NCI-H2081 treated with DMSO at 0.1 percent for 48 hours (cell line): ENCODE measurements around the gene NEGR1.

Experiments used
- DNase-seq: peaks from one replicate; lab custom pipeline; 2025; lab: John Stamatoyannopoulos, UW

NEGR1 gene

DNA sequence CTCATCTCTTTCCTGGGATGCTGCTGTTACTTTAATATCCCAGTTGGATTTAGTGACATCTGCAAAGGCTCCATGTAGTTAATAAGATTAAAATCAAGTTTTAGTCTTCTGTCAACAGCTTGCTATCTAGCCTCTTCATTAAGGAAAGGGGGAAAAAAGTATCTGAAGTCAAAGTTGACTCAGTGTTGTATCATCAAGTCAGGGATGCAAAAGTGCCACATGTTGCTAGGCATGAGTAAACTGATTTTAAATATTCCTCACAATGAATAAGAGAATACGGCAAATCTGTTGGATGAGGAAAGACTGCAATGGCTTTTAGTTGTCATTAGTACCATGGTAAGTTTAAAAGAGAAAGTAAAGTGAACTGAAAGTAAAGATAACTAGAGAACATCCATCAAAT lies 818.3 kb downstream of the NEGR1 start:
- no peak for DNase-seq

DNA sequence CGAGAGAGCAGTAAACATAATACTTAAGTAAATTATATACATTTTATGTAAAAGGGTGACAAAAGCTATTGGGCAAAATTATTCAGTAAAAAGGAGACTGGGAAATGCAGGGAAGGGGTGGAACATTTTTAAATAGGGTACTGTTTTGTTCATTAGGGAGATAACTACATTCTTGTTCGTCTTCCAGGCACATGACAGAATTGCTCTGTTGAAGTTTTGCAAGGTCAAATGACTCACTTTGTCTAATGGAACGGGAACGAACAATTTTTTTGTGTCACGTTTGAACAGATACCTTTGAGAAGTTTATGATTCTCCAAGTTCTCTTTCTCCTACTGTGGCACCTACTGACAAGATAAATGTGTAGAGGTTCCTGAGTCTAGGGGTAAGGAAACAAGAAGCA lies 819.2 kb downstream of the NEGR1 start:
- DNase-seq = no peak

DNA sequence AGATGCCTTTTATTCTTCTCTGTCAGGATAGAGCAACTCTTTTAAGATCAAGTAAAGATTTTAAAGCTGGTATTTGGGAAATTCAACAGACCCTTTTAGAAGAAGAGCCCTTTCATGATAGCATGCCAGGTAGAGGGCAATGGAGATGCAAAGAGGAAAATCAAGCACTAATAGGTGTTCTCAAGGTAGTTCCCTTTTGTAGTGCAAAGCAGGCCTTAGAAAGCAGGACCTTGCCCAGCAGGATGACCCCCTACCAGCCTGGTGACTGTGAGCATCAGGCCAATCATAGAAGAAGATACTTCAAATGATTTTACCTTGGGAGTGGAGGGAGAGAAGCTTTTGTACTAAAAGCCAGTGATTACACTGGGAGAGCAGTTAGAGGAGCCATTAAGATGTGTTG lies 820.1 kb downstream of the NEGR1 start:
- DNase-seq = no peak

DNA sequence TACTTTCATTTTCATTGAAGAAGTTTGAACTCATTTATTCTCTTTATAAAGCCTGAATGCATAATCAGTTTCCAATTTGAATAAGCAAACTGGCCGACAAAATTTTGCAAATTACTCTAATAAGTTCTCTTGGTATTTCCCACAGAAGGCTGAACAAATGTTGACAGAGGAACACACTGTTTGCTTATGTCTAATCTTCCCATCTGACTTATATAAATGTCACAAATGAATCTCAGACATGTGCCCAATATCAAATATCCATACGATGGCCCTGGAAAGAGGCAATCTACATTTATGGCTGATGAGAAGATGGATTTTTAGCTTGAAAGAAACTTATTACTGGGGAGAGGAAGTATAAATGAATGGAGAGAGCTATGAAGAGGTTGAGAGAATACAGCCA lies 820.9 kb downstream of the NEGR1 start:
- no peak for DNase-seq

DNA sequence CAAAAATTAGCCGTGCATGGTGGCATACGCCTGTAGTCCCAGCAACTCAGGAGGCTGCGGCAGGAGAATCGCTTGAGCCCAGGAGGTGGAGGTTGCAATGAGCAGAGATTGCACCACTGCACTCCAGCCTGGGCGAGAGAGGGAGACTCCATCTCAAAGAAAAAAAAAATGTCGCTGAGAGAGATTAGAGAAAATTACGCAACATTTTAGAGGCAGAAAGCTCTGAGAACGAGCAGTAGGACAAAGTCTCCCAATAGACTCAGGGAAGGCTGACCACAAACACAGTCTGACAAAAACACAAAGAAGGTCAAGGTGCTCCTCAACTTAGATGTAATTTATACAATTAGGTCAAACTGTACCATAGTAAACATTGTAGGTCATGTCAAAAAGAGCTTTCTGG lies 833.9 kb downstream of the NEGR1 start:
- DNase-seq = no peak

DNA sequence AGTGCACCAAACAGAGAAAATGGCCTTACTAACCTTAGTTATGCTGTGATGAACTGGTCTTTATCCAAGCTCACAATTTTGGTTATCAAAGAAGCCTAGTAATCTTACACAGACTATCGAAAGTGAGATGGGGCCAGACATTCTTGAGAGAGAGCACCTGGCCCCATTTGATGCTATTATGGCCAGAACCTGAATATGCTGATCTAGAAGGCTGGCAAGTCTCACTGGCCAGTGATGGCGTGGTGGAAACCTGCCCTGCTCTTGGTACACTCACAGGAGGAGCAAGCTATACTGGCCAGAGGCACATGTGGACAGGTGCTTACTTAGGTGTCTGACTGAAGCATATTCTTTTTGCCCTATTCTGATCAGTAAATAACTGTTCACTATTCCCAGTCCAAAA lies 843.7 kb downstream of the NEGR1 start:
- DNase-seq = no peak

DNA sequence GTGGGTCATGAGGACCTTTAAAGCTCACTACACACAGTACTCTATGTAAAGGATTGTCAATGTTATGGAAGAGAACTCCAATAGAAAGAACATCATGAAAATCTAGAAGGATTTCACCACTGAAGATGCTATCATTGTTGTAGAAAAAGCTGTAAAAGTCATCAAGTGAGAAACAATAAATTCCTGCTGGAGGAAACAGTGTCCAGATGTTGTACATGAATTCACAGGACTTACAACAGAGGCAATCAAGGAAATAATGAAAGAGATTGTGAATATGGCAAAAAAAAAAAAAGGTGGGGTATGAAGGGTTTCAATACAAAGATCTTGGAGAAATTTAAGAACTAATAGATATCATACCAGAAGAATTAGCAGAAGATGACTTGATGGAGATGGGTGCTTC lies 846.4 kb downstream of the NEGR1 start:
- DNase-seq = no peak

DNA sequence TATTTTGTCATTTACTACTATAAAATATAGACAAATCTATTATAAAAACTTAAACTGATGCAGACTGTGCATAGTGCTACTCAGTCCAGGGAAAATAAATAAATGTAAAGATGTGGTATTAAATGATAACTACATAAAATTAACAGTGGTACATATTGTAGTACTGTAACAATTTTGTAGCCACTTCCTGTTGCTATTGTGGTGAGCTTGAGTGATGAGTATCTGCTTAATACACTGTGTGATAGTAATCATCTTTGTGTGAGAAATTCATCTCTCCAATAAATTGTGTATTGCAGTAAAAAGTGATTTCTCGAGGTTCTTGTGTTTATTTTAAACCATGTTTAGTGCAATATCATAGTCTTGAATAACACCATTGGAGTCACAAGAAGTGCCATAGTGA lies 848.1 kb downstream of the NEGR1 start:
- DNase-seq = no peak

DNA sequence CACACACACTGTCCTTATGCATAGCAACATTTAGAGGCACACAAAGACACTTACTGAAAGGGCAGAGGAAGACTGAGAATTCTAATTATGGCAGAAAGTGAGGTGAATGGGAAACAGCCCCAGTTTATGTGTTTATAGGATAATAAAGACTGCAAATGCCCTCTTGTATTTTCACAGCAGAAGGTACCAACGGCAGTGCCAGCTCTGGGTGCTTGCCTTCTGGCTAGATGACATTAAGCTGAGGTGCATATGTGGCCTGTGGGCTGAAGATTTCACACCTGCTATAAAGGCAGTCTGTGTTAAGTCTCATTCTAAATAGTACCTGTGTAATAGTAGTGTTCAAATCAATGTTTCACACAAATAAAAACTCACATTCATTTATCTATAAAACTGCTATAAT lies 854.3 kb downstream of the NEGR1 start:
- DNase-seq = no peak

DNA sequence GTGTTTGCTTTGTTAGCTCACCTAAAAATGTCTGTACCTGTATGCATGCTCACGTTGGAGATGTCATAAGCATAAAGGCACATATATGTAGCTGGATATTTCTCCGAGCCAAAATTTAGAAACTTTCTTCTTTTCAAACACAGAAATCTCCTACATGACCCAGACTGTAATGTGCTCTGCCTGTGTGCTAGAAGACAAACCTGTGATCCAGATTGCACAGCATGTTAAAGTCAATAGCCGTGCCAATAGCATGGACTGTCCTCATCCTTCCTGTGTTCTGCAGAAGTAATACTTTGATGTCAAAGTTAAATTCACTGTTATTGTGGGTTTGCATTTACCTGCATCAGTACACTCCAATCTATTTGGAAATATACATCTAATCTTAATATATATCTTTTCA lies 855.3 kb downstream of the NEGR1 start:
- no peak for DNase-seq

DNA sequence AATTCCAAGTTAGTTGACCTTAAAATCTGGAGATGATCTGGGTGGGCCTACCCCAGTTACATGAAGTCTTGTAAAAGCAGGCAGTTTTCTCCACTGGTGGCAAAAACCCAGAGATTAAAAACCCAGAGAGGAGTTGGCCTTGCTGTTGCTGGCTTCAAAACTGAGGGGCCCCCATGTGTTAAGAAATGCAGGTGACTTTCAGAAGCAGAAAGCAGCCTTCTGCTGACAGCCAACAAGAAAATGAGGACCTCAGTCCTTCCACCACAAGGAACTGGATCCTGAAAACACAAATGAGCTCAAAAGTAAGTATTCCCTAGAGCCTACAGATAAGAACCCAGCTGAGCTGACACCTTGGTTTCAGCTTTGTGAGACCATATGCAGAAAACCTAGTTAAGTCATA lies 857.8 kb downstream of the NEGR1 start:
- no peak for DNase-seq

DNA sequence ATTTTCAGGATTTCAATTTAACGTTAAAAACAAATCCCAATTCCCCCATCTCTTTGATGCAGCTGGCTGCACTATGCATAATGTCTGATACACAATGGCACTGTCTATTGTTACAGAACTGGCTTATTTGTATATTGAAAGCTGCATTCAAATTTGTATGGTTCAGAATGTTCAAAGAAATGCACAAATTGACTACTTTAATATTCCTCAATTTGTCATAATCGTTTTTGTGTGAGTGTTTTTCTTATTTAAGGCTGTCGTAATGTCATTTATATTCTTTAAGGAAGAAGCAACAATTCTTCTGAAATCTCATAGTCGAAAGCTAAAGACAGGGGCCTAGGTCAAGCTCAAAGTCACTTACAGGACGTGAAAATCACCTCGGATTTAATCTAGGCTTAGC lies 860.1 kb downstream of the NEGR1 start:
- DNase-seq = no peak

DNA sequence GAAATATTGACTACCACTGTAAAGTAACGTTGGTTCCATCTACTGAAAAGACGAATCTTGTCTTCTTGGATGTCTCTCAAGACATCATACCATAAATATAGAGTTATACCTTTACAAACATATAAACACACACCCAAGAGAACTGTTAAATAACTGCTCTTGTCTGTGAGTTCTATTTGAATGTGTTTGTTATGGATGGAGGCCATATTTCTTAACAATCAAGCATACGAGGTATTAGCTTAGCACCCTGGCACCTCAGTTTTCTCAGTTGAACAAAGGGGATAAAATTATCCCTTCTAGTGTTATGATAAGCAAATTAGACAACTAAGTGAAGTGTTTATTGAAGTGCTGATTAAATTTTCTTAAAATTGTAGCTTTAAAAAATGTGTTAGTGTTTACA lies 864.9 kb downstream of the NEGR1 start:
- DNase-seq = no peak

DNA sequence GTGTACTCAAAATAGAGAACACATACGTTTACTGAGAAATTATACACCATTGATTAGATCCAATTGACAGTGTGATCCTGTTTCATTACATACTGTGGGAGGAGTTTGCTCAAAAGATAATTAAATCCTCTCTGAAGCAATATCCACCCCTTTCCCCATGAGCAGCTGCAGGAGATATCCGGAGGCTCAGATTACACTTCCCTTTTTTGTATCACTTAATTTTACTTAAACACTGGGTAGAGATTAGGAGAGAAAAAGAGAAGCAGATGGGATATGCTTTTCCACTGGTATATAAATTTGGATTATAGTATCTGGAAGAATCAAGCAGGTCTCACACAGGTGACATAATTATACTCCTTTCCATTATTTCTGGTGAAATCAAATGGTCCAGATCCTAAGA lies 868.2 kb downstream of the NEGR1 start:
- DNase-seq = peak; percentile 87

DNA sequence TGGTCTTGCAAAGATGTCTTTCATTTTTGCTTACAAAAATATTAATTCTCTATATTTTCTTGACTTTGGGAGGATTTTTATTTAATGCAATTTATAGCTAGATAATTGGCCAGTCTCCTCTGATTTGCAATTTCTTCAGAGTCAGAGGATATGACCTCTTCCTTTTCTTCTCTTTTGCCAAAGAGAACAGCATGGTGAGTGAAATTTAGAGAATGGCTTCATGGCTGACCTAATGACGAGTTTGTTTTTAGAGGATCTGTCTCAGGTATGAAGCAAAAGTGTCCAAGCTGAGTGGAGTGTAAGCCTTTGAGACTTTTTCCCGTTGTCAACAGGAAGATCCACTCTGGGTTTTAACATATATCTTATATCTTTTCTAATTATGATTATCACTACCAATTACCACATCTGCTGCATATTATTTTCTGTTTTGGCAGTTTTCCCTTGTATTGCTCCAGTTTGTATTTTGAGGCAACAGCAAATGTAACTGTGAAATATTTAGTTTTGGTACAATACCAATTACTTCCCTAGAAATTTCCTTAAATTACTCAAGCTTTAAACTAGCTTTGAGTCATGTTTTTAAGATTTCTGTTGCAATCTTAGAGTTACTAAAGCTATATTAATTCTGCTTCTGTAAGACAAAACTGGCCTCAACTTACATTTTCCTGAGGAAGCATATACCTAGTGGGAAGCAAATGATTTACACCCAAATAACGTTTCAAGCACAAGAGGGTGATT lies 868.7 kb downstream of the NEGR1 start:
- DNase-seq = no peak

DNA sequence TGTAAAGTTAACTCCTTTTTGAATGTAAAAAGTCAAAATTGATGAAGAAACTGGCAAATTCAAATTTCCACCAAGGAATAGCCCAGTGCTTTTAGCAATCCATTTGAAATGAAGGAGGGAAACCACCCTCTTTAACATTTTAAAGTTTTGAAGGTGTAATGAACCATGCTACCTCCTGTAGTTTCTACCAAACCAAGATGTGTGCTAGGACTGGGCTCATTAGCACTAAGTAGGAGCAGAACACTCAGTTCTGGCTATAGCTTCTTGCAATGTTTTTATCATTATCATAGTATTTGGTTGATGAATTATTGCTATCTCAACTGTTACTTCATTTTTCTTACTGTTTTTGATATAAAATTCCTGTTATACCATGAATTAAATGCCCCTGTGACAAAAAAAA lies 882.3 kb downstream of the NEGR1 start:
- no peak for DNase-seq

DNA sequence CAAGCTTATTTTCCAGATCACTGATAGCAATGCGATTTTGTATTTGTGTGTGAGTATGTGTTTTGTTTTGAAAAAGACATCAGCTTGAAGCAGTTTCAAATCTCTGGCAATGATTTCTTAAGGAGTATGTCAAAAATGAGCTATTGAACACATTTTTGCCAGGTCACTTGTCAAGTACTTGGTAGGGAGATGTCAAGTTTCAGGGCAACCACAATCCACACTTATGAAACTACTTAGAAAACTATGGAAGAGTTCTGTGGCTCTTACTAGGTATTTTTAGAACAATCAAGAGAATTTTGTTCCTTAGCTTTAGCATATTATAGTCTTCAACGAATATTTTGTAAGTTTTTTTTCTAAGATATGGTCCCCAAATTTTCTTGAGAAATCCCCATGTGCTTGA lies 882.7 kb downstream of the NEGR1 start:
- no peak for DNase-seq

DNA sequence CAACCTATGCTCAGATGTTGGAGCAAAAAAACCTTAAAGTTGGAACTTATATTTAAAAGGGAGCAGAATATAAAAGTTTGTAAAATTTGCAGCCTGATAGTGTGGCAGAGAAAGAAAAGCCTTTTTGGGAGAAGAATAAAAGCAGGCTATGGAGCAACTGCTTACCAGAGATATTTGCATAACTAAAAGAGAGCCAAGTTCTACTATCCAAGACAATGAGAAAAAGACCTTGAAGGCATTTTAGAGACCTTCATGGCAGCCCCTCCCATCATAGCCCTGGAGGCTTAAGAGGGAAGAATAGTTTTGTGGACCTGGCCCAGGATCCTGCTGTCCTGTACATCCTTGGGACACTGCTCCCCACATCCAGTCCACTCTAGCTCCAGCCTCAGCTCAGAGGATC lies 889.0 kb downstream of the NEGR1 start:
- DNase-seq = no peak

DNA sequence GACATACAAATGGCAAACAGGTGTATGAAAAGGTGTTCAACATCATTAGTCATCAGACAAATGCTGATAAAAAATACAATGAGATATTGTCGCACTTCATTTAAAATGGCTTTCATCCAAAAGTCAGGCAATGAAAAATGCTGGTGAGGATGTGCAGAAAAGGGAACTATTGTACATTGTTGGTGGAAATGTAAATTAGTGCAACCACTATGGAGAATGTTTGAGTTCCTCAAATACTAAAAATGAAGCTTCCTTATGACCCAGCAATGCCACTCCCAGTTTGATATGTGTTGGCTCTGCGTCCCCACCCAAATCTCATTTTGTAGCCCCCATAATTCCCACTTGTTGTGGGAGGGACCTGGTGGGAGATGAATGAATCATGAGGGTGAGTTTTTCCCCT lies 891.8 kb downstream of the NEGR1 start:
- no peak for DNase-seq

DNA sequence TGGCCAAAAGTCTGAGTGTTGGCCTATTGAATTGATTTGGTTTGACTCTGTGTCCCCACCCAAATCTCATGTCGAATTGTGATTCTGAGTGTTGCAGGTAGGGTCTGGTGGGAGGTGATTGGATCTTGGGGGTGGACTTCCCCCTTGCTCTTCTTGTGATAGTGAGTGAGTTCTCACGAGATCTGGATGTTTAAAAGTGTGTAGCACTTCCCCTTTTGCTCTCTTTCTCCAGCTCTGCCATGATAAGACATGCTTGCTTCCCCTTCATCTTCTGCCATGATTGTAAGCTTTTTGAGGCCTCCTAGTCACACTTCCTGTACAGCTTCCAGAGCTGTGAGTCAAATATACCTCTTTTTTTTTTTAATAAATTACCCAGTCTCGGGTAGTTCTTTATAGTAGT lies 904.5 kb downstream of the NEGR1 start:
- DNase-seq = no peak

DNA sequence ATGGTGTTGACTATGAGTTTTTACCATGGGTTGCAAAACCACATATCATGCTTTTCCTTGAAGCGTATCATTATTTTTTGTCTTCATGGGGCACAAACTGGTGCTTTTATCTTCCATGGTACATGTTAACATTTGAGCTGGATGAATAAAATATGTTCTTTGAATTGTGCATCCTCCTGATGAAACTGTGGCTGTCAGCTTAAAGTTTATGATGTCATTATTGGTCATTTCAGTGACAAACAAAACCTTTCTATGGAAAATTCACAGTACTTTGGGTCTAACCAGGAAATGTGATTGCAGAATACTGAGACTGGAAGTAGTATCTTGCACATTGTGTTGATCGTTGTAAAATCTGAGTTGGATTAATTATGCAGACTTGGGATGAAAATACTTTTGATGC lies 909.8 kb downstream of the NEGR1 start:
- no peak for DNase-seq

DNA sequence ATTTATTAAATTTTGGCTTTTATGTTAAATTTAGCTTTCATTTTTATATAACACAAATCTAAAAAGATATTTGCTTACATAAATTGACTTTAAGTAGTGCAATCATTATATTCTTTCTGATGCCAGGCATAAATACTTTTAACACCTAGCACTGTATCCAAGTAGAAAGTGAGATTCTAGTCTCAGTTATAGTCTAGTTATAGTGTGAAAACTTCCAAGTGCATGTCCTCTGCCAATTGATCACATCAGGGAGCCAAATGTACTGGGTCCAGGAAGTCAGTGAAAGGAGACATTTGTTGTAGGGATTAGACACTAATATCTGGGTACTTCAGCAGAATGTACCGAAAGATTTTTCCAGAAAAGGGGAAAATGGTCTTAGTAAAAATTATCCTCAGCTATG lies 910.8 kb downstream of the NEGR1 start:
- no peak for DNase-seq

DNA sequence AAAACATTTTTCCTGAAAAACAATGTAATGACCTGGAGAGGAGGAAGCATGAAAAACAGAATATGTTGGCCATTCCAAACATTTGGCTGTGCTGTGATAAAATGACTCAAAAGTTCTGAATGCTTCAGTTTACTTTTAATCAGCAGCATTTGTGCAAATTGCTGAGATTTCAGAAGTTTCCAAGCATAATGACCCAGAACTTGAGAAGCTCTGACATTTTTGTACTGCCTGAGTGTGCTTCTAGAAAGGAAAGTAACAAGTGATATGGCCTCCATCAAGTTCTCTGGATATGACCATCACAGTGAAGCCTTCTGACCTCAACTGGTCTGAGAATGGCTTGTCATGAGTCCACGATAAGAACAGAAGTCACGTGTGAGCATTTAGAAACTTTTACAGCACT lies 918.1 kb downstream of the NEGR1 start:
- no peak for DNase-seq

DNA sequence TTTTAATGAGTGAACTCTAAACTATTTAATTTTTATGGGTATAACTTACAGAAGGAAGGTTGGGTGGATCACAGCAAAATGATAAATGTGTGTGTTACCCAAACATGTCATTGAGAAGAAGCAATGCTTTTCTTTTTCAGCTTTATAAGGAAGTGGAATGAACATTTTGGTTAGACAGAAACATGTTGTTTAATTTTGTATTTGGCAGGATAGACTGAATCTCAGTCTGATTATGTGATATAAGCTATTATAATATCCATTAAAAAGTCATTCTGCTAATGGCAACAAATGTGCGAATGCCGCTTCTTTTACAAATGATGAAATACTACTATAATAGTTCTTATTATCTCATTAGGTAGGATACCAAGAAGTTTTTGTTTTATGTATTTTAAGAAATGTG lies 919.6 kb downstream of the NEGR1 start:
- DNase-seq = no peak

DNA sequence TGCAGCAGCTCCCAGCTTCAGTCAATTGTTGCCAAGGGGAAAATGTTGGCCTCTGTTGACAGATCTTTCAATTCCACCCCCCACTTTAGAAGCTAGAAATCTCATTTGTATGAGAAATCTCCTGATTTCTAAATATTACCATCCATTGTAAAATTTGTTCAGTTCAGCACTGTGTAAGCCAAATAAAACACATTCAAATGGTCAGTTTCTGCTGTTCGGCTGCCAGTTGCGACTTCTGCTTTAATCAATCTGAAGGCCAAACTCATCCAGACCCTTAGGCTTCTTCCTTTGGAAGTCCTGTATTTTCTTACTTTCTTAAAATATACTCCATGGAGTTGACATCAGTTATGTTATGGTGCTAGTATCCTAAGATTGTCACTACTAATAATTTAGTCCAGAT lies 920.3 kb downstream of the NEGR1 start:
- no peak for DNase-seq
